GM10847 (cell line): ENCODE data around the gene PKD2L2.

ENCODE experiments used
- POLR2A ChIP-seq: IDR thresholded peaks from 2 replicates; pipeline ENCODE4 v1.6.1; 2011; ENCODE audit not compliant: insufficient read length; ENCODE audit errors: extremely low read depth

PKD2L2 gene

GRCh38 chr5:137923856-137924255 lies 34.6 kb downstream of the PKD2L2 start:
- TF ChIP-seq POLR2A, result no peak

GRCh38 chr5:137932800-137933199 lies 43.5 kb downstream of the PKD2L2 start:
- no peak for TF ChIP-seq POLR2A

- TF ChIP-seq POLR2A, result no peak
These were observed 44.2 kb downstream of the PKD2L2 start for GRCh38 chr5:137933491-137933911.

- TF ChIP-seq POLR2A, result no peak
These were observed 45.9 kb downstream of the PKD2L2 start for GRCh38 chr5:137935190-137935589.

GRCh38 chr5:137935694-137936093 lies 46.4 kb downstream of the PKD2L2 start:
- TF ChIP-seq POLR2A, result no peak

GRCh38 chr5:137937994-137938750 lies 48.9 kb downstream of the PKD2L2 start:
- TF ChIP-seq POLR2A, result no peak

GRCh38 chr5:137938751-137939143 lies 49.5 kb downstream of the PKD2L2 start:
- TF ChIP-seq POLR2A, result no peak

- TF ChIP-seq POLR2A, result no peak
These were observed 50.1 kb downstream of the PKD2L2 start for GRCh38 chr5:137939331-137939730.

- TF ChIP-seq POLR2A, result no peak
These were observed 56.6 kb downstream of the PKD2L2 start for GRCh38 chr5:137945825-137946224.

- TF ChIP-seq POLR2A, result no peak
These were observed 65.0 kb downstream of the PKD2L2 start for GRCh38 chr5:137954131-137954879.

- TF ChIP-seq POLR2A, result no peak
These were observed 68.7 kb downstream of the PKD2L2 start for GRCh38 chr5:137957948-137958347.

- no peak for TF ChIP-seq POLR2A
These were observed 70.2 kb downstream of the PKD2L2 start for GRCh38 chr5:137959488-137959887.

GRCh38 chr5:137960141-137960540 lies 70.9 kb downstream of the PKD2L2 start:
- TF ChIP-seq POLR2A, result no peak

GRCh38 chr5:137960819-137961218 lies 71.6 kb downstream of the PKD2L2 start:
- no peak for TF ChIP-seq POLR2A

- TF ChIP-seq POLR2A, result no peak
These were observed 86.0 kb downstream of the PKD2L2 start for GRCh38 chr5:137975208-137975607.

GRCh38 chr5:137989419-137989818 lies 100.2 kb downstream of the PKD2L2 start:
- no peak for TF ChIP-seq POLR2A
